Hematopoietic multipotent progenitor cell treated with erythropoietin and hydrocortisone succinate and interleukin-3 and kit ligand, for 4 days (in vitro differentiated cells): Measurements from ENCODE around the gene WDR17.

Source experiments
- DNase-seq: peaks from one replicate; pipeline ENCODE4 v3.0.0-alpha.2; 2015

The WDR17 gene

GRCh38 chr4:176065435-176066291, at the start of gene WDR17:
WDR17 (plus strand) TSS chr4:176065841; CDS start chr4:176111581, 45,740 bp downstream.
- DNase-seq = peak; percentile 97

- no peak for DNase-seq
These were observed 49.0 kb upstream of the WDR17 start for GRCh38 chr4:176016601-176017000.

- no peak for DNase-seq
These were observed 45.1 kb upstream of the WDR17 start for GRCh38 chr4:176020481-176021085.

GRCh38 chr4:176030391-176030790, 35.2 kb upstream of the WDR17 start:
- DNase-seq = no peak

- DNase-seq = no peak
These were observed 33.7 kb upstream of the WDR17 start for GRCh38 chr4:176031922-176032321.

- no peak for DNase-seq
These were observed 33.2 kb upstream of the WDR17 start for GRCh38 chr4:176032454-176032853.

- DNase-seq = peak; percentile 70
These were observed 31.1 kb upstream of the WDR17 start for GRCh38 chr4:176034499-176034898.

GRCh38 chr4:176034936-176035335, 30.7 kb upstream of the WDR17 start:
- no peak for DNase-seq

- DNase-seq = peak; percentile 3
These were observed 28.9 kb upstream of the WDR17 start for GRCh38 chr4:176036585-176037205.

- DNase-seq = no peak
These were observed 26.9 kb upstream of the WDR17 start for GRCh38 chr4:176038789-176039188.

GRCh38 chr4:176042195-176042594, 23.4 kb upstream of the WDR17 start:
- DNase-seq = no peak

- DNase-seq = no peak
These were observed 21.6 kb upstream of the WDR17 start for GRCh38 chr4:176043838-176044588.

GRCh38 chr4:176044589-176044951, 21.1 kb upstream of the WDR17 start:
- DNase-seq = no peak

GRCh38 chr4:176048631-176049030, 17.0 kb upstream of the WDR17 start:
- DNase-seq = no peak

GRCh38 chr4:176052744-176053143, 12.9 kb upstream of the WDR17 start:
- DNase-seq = peak; percentile 61

- no peak for DNase-seq
These were observed 11.9 kb upstream of the WDR17 start for GRCh38 chr4:176053785-176054184.

- peak; percentile 19 for DNase-seq
These were observed 10.7 kb upstream of the WDR17 start for GRCh38 chr4:176054942-176055341.

- DNase-seq = no peak
These were observed 1.9 kb upstream of the WDR17 start for GRCh38 chr4:176063718-176064117.

- no peak for DNase-seq
These were observed 1.1 kb upstream of the WDR17 start for GRCh38 chr4:176064539-176064938.

- DNase-seq = no peak
These were observed 1.1 kb downstream of the WDR17 start for GRCh38 chr4:176066757-176067156.

GRCh38 chr4:176077561-176077960, 11.9 kb downstream of the WDR17 start:
- DNase-seq = no peak

- no peak for DNase-seq
These were observed 19.1 kb downstream of the WDR17 start for GRCh38 chr4:176084769-176085168.

- peak; percentile 87 for DNase-seq
These were observed 24.5 kb downstream of the WDR17 start for GRCh38 chr4:176090115-176090514.
